Stimulated activated CD8-positive, alpha-beta memory T cell treated with anti-CD3 and anti-CD28 coated beads, Interleukin-4, amount 100 ng/mL, for 48 hours (primary cell): ENCODE measurements around the gene SLC22A23.

Experiments used
- DNase-seq: peaks from one replicate; pipeline ENCODE4 v3.0.0-alpha.2; 2020

Gene SLC22A23

GRCh38 chr6:3293271-3294155, 163.3 kb downstream of the SLC22A23 start:
- DNase-seq = no peak

DNA sequence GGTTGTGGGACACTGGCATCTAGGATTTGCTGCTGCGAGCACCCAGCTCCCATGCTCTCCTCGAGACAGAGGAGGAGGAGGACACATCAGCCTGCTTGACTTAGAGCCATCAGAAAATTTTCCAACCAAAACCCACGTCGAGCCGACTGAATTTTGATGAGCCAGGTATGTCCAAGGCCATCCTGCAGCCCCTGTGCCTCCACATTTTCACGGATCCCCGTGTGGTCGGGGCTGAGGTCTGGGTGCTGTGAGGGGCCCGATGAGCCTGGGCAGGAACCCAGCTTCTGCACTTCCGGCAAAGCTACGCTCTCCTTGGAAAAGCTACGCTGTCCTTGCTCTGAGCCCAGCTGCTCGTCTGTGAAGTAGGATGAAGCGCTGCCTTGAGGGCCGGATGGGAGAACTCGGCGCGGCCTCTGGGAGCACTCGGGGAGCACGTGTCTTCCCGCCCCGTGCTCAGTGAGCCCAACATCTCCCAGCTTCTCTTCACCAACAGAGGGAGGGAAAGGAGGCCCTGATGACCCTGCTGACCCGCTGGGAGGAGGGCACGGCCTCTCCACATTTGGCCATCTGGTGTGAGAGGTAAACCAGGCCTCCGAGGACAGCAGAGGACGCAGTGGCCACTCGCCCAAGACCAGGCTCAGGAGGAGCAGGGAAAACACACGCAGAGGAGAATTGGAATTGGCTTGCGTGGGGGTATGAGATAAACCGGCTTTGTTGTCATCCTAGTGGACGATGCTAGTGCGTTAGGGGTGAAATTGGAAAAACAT, 164.2 kb downstream of the SLC22A23 start:
- DNase-seq = no peak

GRCh38 chr6:3291987-3292386, 164.9 kb downstream of the SLC22A23 start:
- no peak for DNase-seq

- DNase-seq = no peak
Measured at GRCh38 chr6:3291346-3291745, 165.5 kb downstream of the SLC22A23 start.

DNA sequence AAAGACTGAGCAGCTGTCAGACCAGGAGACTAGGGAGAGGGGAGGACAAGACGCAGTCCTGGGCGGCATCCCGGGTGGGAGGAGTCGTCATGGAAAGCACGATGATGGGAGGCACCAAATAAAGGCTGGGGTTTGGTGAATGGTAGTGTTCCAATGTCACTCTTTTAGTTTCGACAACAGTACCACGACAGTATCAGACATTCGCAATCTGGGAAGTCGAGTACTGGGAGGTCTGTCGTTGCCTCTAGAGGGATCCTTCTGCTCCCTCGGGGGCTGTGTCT, 166.0 kb downstream of the SLC22A23 start:
- DNase-seq = no peak

DNA sequence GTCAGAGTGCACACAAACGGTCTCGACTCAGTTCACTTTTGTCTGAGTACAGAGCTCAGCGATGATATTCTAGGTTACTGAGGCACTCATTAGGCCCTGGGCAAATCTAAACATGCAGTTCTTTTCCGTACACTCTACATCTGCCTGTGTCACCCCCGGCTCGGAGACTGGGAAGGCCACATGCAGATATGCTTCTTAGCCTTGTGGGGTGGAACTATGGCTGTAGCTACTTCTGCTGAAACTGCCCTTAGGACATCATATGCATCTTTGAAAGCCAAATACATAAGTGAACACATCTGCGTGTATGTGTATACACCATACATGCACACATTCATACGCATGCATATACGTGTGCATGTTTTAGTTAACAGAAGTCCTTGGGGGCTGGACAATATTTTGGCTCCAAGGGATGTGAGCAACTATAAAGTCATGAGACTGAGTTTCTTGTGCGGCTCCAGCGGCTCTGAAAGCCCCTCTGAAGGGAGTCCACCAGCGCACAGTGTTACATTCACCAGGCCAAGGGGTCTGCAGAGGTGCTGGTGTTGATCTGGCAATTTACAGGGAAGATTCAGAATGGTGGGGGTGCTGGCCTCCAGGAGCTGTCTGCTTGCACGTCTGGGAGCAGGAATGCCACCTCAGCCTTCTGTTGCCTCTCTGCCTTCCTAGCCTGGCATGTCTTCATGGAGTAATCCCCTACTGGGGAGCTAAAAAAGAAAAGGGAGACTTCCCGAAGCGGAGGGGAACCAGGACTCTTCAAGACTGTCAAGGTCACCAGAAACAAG, 166.5 kb downstream of the SLC22A23 start:
- DNase-seq = no peak

DNA sequence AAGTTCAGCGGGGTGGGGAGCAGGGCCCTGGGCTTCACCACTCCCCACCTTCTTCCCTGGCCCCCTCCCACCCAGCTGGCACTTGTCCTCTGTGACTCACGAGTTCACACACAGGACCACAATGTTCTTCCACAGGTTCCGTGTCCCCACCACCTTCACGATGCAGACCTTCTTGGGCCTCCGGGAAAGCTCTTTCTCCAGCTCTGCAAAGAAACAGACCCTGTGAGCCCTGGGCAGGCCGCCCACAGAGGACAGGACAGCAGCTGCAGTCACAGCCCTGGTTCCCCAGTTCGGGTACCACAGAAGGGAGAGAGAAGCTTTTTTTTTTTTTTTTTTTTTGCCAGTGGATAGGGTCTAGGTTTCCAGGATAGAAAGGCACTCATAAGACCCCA, 167.2 kb downstream of the SLC22A23 start:
- DNase-seq = no peak

- DNase-seq = no peak
Measured at GRCh38 chr6:3288711-3289663, 167.9 kb downstream of the SLC22A23 start.

DNA sequence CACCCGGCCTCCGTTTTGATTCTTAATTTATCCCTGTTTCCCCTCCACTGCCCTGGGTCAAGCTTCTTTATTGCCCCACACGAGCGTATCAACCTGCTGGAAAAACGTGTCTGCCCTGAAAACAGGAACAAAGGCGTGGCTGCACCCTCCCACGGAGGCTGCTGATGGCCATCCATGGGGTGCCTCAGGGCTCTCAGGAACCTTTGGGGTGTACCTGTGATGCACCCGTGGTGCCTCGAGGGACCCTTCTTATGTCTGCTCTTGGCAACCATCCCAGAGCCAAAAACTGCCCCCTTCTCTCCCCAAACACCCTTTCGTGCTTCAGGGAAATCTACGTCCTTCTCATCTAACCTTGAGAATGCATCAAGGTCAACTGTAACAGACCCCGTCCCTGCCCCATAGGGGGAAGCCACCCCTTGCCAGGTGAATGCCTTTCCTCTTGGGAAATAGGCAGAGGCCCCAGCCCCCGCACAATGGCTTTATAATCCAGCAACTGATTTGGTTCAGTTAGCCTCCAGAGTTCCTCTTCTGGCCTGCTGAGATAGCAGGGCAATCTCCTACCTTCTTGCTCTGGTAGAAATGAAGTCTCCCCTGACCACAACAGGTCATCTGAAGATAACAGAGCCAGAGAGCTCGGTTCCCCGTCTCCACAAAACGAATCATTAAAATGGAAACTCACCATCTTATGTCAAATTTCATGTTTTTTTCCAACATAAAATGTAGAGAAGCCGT, 168.7 kb downstream of the SLC22A23 start:
- no peak for DNase-seq

DNA sequence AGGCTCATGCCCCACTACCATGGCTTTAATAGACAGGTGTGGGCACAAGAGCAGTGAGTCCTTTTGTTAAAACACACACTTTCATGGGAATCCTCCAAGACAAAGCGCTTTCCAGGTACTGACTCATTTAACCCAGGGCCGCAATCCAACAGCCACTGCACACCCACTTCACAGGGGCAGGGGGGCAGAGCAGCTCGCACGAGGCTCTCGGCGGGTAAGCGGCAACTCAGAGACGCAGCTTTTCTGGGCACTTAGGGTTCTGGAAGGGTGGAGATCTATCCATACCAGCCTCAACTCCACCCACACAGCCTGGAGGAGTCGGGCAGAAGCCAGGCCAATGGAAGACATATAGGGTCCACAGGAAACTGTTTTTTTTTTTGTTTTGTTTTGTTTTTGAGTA, 169.5 kb downstream of the SLC22A23 start:
- no peak for DNase-seq

DNA sequence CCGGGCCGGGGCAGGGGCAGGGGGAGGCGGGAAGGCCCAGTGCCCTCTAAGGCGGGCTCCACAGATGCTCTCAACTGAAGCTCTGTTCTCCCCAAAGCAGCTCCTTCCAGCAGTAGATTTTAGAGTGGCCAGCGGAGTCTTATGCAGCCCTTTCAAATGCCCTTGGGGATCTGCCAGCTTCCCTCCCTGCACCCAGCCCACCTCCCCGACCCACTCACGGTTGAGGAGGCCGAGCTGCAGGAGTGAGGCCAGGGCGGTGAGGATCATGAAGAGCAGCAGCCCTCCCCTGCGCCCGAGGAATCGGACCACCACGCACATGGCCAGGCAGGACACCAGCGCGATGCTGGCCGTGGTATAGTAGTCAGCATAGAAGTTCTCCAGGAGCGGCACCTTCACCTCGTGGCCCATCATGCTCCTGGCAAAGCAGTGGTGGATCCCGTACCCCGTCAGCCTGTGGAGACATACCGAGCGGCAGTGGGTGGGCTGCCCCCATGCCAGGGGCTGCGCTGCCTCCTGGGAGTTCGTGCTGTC, 170.1 kb downstream of the SLC22A23 start:
- no peak for DNase-seq

- DNase-seq = no peak
Measured at GRCh38 chr6:3285732-3286131, 171.1 kb downstream of the SLC22A23 start.

DNA sequence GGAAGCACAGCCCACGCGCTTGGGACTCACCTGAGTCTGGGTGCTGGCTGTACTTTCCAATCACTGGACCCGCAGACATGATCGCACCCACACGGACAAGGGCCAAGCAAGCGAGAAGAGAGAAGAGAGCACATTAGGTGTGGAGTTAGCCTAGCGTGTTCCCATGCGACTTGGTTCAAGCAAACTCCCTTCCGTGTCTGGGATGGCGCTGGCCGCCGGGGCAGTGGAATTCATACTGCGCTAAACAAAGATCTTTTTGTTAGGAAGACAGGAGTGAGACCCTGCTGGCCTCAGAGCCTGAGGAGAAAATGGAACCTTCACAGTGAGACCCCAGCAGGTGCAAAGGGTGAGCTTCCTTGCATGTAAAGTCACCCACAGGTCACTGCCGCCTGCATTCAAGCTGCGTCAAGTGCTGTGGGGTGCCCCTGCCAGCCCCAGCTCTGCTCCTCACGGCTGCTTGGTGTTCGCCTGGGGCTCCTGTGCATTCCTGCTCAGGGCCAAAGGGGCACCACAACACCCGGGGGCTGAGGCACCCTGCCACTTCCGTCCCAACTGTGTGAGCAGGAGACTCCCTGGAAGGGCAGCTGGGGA, 171.7 kb downstream of the SLC22A23 start:
- no peak for DNase-seq

DNA sequence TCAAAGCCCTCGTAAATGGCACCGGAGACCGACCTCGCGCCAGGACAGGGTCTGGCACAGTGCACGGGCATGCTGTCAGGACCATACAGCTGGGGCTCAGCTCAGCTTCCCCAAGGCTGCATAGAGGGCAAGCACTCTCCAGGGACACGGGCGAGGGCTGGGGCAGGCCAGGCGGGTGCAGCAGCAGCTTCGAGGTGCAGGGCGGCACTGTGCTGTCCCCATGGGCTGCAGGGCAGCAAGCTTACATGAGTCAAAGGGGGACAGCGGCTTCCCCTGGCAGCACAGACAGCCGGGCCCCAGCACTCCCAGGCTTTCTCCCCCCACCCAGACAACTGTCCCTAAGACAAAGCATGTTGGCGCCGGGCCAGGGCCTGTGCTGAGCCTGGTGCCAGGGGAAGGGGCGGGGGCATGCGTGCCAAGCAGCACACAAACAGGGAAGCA, 172.4 kb downstream of the SLC22A23 start:
- no peak for DNase-seq

DNA sequence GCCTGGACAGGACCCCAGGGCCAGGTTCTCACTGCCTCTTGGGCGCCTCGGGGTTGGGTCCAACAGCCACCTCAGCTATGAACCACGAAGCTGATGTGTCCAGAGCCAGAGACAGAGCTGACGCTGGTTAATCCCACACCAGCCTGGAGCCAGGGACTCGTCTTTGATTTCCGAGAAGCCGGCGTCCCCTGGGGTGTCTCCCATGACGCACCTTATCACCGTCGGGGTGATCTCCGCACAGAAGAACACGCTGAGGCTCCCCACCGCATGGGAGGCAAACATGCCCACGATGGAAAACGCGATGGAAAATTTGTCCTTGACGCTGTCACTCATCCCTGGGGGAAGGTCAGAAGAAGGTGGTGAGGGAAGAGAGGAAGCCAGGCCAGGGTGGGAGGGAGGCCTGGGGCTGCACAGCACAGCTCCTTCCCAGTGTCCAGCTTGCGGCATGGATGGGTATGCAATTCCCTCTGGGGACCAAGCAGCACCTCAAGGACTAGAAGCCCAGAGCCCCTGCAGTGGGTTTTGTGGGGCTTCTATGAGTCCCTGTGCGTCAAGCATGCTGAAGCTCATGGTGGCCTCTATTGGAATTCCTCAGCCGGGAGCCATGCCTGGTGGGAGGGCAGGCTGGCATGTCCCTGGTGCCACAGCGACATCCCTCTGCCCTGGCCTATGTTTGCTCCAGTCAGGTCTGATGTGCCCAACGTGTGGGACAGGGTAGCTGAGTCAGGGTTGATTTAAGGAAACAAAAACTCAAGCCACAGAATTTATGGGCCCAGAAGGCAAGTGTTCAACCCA, 173.0 kb downstream of the SLC22A23 start:
- DNase-seq = no peak

- no peak for DNase-seq
Measured at GRCh38 chr6:3283241-3283640, 173.6 kb downstream of the SLC22A23 start.

DNA sequence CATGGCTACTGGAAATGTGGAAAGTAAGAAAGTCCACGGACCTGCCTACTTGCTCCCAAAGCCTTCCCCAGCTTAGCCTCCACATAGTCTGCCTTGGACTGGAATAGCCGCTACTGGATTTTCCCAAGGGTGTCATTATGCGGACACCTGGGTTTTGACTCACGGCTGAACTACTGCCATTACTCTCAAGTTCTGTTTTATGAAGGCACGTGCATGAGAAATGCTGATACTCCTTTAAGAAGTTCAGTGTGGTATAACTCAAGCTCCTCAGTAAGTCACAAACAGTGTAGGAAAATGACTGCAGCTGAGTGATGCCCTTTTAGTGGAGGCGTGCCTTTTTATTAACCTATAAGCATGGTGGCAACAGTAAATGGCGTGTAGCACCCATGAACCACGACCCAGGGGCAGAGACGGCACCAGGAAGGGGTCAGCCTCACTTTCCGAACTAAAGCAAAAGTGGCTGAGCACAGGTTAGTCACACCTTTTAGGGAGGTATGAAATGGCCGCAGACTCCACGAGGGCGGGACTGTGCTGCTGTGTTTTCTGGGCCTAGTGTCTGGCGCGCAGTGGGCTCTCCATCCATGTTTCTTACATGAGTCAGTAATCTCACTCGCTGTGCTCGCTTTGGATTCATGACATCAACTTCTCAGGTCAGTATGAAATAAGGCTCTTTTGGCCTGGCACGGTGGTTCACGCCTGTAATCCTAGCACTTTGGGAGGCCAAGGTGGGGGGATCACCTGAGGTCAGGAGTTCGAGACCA, 174.2 kb downstream of the SLC22A23 start:
- DNase-seq = no peak

DNA sequence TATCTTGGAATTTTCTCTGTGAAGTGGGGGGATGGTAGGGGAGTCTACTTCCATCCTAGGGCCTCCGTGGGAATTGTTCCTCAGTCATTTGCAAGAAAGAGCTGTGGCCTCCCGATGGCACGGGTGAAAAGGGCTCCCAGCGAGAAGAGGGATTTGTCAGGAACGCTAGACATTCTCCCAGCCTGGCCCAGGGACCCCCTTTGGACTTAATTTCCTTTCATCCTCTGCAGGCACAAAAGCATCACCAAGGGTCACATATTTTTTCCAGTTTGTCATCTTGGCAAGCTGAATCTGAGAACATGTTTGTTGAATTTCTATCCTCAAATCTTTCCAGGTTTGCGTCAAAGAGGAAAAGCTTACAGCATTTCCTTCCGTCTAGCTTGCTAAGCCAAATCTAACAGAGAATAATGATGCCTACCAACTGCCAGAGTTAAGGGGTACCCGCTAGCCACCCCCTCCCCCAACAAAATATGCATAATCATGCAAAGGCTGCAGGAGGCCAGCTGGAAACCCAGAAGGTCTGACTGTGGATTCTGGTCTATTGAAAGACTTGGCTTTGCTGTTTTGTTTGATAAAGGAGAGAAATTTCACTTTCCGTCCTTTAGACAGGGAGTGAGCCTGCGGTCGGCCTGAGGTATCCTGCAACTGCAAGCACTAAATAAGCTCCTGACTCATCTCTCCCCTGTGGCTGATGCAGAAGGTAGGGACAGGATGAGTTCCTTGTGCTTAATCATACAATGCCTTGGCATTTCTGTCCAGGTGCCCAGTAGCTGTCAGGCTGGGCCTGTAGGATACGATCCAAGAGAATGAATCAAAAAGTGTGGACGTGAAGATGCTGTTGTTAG, 175.0 kb downstream of the SLC22A23 start:
- DNase-seq = no peak
